Astrocyte of the cerebellum (primary cell): Measurements from ENCODE around the gene SKAP2.

Experiments used
- DNase-seq: peaks from one replicate; pipeline ENCODE4 v3.0.0-alpha.2; 2011; ENCODE audit warnings: low read depth
- H3K4me3 ChIP-seq: 2 replicates; pipeline ENCODE4 v1.5.1; 2011; ENCODE audit warnings: mild to moderate bottlenecking, low read depth, low read length, moderate library complexity
- in situ Hi-C: cut with HindIII; loops from 2 replicates; pipeline ENCODE4 v1.10.0; 2017; ENCODE audit warnings: low sequenced_read_pairs
- TF ChIP-seq, protein P1 (sequence below): IDR thresholded peaks from 2 replicates; pipeline ENCODE4 v1.5.1; 2012; ENCODE audit warnings: low read length, low read depth, moderate library complexity, mild to moderate bottlenecking; ENCODE audit errors: missing control alignments

The SKAP2 gene

GRCh38 chr7:26694141-26694540, 170.2 kb downstream of the SKAP2 start:
- DNase-seq = no peak
- no peak overlapping the region for H3K4me3 ChIP-seq
- TF ChIP-seq, protein P1, sequence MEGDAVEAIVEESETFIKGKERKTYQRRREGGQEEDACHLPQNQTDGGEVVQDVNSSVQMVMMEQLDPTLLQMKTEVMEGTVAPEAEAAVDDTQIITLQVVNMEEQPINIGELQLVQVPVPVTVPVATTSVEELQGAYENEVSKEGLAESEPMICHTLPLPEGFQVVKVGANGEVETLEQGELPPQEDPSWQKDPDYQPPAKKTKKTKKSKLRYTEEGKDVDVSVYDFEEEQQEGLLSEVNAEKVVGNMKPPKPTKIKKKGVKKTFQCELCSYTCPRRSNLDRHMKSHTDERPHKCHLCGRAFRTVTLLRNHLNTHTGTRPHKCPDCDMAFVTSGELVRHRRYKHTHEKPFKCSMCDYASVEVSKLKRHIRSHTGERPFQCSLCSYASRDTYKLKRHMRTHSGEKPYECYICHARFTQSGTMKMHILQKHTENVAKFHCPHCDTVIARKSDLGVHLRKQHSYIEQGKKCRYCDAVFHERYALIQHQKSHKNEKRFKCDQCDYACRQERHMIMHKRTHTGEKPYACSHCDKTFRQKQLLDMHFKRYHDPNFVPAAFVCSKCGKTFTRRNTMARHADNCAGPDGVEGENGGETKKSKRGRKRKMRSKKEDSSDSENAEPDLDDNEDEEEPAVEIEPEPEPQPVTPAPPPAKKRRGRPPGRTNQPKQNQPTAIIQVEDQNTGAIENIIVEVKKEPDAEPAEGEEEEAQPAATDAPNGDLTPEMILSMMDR = no peak
- in situ Hi-C loops = no loop called here

- in situ Hi-C loops = no loop called here
- no peak for DNase-seq
- TF ChIP-seq, protein P1 = no peak
- no peak overlapping the region for H3K4me3 ChIP-seq
These were observed 172.5 kb downstream of the SKAP2 start for GRCh38 chr7:26691886-26692285.

- no peak overlapping the region for H3K4me3 ChIP-seq
These were observed 173.0 kb downstream of the SKAP2 start for GRCh38 chr7:26691406-26691805.

GRCh38 chr7:26690135-26690805, 174.1 kb downstream of the SKAP2 start:
- TF ChIP-seq, protein P1 = no peak
- in situ Hi-C loops = no loop called here
- H3K4me3 ChIP-seq = no peak overlapping the region
- DNase-seq = no peak

More at GRCh38 chr7:26691406-26691805, 173.0 kb downstream of the SKAP2 start:
- DNase-seq = no peak
- TF ChIP-seq, protein P1 = no peak
- in situ Hi-C loops = no loop called here

GRCh38 chr7:26688936-26689506, 175.4 kb downstream of the SKAP2 start:
- H3K4me3 ChIP-seq = no peak overlapping the region
- no peak for DNase-seq
- in situ Hi-C loops = no loop called here
- TF ChIP-seq, protein P1 = no peak

DNA sequence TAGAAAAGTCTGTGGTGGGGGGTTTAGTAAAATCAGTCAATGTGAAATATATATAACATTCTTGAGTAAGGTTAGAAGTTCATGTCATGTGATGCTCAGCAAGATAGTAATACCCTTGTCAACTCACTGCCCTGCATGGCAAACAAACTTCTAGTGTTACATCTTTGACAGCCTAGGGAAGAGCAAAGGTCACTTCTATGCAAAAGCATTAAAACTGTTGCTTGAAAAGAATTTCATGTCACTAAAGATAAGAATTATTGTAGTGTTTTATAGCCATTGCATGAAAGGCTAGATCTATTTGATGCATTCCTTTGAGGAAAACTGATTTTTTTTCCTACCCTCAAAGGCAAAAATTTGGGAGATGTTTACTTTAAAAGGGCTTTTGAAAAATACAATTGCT, 176.0 kb downstream of the SKAP2 start:
- in situ Hi-C loops = no loop called here
- DNase-seq = no peak
- TF ChIP-seq, protein P1 = no peak
- no peak overlapping the region for H3K4me3 ChIP-seq
